CD1c-positive myeloid dendritic cell (primary cell): Measurements from ENCODE around the gene MAPK7.
A peak's percentile ranks its signal among the peaks of the same experiment; 100 is the strongest.

Source experiments
- DNase-seq: peaks from one replicate; pipeline ENCODE4 v3.0.0-alpha.2; 2016; ENCODE audit errors: extremely low spot score

Gene MAPK7

DNA sequence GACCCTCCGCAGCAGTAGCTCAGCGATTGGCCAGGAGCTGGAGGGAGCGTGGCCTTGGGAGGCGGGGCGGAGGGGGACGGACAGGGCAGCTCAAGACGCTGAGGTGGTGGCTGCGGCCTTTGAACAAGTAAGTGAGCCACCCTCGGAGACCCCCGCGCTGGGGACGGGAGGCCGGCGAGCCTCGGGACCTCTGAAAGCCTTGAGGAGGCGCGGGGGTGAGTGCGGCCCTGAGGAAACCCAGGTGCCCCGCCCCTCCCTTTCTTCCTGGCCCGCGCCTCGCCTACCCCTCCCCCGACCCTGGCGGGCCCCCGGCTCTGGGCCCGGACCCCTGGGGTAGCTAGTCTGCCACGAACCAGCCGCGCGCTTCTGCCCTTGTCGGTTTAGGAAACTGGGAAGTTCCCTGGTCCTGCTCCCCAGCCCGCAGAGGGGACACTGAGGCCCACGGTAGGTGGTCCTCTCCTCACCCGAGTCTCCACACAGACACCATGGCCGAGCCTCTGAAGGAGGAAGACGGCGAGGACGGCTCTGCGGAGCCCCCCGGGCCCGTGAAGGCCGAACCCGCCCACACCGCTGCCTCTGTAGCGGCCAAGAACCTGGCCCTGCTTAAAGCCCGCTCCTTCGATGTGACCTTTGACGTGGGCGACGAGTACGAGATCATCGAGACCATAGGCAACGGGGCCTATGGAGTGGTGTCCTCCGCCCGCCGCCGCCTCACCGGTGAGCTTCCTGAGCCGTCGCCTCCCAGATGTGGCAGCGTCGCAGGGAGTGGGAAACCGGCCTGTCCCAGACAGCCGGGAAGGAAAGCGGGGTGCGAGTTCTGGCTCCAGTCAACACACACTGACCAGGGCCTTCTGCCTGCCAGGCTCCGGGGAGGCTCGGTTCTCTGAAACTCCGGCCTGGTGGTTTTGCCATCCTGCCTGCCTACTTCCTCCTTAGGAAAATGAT is at the start of gene MAPK7:
Gene MAPK7 (plus strand): TSS at position 83 of the 945 bp plus-strand sequence. CDS start 403 bp downstream, at position 486.
- peak; percentile 48 for DNase-seq

DNA sequence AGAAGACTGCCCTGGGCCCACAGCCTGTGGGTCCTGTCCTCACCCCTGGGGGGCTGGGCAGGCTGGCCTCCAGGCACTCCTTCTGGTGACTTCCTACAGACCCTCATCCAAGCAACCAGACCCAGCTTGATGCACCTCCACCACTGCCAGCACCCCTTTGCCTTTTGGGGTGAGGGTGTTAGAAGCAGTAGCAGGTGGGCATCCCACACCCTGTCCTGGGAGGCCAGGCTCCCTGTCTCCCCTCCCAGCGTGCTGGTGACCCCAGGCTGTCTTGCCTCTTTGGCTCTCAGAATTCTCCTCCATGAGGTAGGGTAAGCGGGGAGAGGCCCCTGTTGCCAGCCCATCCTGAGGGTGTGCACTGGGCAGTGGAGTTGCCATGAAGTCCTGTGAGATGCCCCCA is 49.2 kb upstream of the MAPK7 start:
- DNase-seq: no peak

DNA sequence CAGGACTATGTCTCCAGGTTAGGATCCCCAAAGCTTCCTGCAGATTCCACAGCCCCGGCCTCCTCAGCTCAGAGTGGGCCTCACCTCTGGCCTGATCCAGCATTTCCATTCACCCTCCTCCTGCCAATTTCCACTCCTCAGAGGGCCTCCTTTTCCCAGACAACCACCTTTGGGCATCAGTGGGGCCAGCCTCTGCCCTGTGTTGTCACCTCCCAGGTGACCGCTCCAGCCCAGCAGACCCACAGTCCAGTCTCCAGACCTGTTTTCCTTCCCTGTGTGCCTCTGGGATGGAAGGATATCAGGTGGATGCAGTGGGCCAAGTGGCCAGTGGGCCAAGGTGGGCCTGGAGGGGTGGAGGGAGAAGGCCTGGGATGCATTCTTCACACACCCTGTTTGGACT is 48.5 kb upstream of the MAPK7 start:
- DNase-seq: no peak

DNA sequence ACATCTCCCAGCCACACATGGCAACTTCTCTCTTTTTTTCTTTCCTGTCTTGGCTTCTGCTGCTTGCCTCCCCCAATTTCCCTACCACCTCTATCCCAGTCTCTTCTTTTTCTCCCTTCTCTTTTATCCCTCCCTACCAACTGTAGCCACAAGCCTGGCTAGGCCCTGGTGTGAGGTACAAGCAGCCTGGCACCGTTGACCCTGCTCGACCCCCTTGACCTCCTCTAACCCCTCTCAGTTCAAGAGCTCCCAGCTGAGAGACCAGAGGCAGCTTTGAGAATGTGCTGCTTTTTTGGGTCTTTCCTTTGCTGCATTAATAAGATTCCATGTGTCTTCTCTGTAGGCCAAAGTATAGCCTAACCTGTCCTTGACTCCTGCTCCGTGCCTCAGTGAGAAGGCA is 48.0 kb upstream of the MAPK7 start:
- DNase-seq: no peak

DNA sequence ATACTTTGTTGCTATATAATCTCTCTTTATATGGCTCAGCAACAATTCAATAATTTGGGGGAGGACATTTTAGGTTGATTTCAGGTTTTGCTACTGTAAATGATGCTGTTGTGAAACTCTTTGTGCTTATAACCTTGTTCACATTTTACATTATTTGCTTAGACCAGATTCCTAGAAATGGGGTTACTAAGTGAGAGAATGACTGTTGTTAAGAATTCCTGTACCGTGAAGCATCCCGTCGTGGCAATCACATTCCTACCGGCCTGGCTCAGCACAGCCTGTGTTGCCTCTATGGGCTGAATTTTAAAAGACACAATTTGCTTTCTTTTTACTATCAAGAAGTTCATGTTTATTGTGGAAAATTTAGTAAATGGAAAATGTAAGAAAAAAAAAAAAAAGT is 47.2 kb upstream of the MAPK7 start:
- no peak for DNase-seq

DNA sequence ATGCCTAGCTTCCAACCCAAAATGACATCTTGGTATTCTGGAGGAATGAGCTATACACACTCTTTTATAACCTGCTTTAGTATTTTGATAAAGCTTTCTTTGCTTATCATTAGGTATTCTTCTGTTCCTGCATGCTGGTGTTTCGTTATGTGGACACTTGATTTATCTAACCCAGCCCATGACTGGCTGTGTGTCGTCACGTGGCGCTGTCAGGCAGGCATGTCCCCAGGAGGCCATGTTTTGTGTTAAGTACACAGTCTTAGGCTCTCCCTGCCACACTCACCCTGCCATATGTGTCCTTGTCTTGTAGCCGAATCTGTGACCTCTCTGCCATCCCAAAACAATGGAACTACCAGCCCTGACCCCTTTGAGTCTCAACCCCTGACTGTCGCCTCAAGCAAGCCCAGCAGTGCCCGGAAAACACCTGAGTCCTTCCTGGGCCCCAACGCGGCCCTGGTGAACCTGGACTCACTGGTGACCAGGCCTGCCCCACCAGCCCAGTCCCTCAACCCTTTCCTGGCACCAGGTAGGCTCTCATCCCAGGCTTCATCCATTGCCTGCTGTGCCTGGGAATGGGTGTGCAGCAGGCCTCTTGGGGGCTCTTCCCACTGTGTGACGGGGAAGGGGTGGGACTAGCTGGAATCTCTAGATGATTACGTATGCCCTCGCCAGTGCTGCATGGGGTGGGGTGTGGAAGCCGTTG is 46.6 kb upstream of the MAPK7 start:
- no peak for DNase-seq

DNA sequence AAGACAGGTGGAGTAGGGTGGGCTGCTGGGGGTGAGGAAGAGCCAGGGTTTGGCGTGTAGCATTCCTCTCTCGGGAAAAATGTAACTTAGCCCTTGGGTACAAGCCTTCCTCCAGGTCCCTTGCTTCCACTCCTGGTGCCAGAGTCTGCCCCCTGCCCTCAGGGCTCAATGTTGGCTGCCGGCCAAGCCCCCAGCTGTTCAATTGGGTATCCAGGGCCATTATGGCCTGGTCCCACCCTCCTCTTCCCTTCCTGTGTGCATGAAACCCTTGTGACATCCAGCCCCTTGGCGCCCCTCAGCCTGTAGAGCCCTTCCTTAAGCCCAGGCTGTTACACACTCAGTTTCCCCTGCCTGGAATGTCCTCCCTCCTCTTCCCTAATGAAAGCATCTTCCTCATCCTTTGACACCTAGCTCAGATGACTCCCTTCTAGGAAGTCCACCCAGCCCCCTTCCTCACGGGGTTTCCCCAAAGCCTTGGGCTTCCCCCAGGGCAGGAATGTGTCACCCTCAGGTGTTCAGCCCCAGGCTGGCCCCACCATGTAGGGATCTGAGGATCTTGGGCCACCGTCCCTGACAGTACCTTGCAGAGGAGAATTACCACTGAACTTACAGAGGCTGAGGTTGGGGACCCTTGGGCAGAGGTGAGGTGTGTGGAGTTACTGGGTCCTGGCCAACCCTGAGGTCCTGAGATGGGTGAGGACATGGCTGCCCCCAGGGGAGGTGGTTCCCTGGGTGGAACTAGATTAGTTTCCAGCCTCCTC is 45.7 kb upstream of the MAPK7 start:
- DNase-seq: no peak

DNA sequence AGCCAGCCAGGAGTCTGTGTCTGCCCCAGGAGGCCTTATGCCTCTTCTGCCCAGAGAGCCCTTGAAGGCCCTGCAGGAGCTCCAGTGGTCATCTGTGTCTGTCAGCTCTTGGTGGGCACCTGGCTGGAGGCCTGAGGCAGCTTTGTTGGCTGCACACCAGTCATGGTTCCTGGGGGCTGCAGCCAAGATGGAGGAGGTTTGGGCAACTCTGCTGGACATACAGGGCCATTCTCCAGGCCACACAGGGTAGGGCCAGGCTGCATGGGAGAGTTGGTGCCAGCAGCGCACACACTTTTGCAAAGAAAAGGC is 45.2 kb upstream of the MAPK7 start:
- no peak for DNase-seq

DNA sequence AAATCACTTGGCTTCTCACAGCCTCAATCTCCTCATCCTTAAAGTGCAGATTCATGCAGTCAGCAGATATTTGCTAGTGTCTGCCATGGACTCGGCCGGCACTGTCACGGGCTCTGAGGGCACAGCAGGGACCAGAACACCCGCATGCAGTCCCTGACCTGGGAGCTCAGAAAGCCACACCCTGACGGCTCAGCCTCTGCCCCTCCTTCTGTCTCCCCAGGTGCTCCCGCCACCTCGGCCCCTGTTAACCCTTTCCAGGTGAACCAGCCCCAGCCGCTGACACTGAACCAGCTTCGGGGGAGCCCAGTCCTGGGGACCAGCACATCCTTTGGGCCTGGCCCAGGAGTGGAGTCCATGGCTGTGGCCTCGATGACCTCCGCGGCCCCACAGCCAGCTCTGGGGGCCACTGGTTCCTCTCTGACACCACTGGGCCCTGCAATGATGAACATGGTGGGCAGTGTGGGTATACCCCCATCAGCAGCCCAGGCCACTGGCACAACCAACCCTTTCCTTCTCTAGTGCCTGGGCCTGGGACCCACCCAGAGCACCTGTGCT is 44.5 kb upstream of the MAPK7 start:
- DNase-seq: no peak

DNA sequence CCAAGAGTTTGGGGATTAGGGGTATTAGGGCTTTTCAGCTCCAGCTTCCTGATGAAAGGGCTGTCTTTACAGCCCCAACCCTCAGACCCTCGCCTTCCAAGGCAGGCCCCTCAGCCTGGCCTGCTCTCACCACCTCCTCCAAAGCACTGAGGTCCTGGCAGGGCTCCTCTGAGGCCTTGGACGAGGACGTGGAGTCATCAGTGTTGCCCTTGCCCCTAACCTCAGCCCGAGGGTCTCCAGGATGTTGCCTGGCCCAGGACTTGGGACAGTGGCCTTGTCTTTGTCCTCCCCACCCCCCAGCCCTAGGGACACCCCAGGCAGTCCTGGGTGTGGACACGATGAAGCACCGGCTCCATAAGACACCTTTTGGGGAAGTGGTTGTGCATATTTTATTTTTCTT is 44.0 kb upstream of the MAPK7 start:
- no peak for DNase-seq

DNA sequence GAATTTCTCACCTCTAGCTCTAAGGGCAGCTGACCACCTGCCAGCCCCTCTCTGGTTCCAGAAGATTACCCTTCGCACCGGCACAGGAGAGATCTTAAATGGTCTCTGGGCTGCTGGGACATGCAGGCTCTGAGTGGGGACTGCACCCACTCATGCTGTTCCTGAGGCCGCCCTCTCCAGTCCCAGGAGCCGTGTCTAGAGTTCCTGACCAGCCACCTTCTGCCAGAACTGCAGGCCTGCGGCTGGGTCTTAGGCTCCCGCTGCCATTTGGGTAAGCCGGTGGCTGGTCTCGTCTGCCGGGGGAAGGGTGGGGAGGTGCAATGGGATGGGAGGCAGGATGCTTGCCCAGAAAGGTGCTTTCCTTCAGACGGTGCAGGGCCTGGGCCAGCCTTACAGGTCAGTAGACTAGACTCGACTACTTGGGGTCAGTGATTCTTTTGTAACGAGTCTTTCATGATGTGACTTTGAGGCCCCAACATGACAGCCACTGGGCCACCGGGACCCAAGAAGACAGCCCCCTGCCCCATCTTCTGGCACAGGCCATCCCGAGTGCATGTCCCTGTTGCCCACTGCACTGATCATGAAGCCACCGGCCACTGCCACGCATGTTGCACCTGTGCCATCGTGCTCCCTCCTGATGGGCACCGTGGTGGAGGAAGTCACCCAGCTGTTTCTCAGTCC is 42.2 kb upstream of the MAPK7 start:
- no peak for DNase-seq

DNA sequence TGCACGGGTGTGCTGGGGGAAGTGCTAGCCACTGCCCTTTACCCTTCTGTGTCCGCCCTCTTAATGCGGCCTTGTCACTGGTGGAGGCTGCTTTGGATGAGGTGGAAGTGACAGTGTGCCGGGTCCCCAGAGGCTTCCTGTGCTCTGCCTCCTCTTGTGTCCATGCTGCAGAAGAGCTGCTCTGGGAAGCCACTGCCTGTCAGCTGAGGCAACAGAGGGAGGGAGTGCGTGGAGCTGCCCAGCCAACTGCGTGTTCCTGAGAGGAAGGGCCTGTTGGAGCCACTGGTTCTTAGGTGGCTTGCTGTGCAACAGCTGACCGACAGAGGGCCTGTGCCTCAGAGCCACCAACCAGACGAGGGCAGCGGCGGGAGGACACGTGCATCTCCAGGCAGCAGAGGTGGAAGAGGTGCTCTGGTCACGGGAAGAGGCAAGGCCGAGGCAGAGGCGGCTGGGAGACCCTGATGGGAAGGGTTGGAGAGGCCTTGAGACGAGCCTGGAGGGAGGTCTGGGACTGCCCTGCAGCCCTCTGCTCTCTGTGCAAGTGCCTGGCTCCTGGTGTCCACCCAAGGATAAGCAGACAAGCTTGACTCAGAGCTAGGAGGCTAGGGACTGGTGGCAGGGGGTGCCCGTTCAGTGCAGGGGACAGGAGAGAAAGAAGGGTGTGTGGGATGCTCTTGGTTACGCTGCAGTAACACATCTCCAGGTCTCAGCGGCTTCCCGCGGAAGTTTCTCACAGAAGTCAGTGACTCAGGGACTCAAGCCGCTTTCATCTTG is 41.2 kb upstream of the MAPK7 start:
- no peak for DNase-seq

DNA sequence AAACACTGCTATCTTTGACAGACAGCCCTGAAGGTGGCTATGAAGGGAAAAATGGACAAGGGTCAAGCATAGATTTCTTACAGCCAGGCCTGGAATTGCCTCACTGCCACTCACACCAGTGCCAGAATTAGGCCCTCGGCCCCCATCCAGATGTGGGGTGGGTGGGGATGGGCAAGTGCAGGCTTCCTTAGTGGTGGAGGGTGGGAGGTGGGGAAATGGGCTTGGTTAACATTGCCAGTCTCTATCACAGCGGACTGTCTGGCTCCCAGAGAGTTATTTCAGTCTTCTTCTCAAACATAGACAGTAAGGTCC is 40.6 kb upstream of the MAPK7 start:
- DNase-seq: no peak

DNA sequence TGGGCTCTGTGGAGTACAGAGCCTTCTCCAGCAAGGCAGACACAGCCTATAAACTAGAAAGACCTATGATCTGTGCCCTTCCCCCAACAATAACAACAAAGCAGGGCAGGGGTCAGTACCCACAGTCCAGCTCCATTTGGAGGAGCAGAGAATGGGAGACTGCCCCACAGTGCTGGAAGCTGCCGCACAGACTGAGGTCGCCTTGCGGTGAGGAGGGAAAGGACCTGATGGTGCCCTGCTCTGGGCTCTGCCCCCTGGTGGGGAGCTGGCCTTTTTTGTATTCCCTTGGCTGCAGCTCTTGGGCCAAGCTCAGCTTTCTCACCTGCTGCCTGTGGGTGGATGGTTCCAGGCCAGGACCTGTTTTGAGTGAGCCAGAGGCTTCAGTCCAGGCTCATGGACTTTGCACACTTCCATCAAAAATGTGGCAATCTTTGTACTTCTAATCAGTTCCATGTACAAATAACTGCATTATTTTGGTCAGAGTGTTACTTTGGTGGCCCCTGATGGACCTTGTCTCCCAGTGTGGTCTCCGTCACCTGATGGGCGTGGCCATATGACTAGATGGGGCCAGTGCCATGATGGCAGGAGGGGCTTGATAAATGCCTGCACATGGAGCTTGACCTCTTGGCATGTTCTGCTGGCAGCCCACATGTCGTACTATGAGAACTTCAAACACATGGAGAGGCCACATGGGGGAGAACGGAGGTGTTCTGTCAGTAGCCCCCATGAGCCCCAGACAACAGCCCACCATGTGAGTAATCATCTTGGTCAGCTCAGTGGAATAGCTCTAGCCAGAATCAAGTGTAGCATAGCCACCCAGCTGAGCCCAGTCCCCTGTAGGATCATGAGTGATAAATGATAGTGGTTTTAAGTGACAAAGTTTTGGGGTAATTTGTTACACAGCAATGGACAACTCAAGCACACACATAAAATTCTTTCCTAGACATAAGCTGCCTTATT is 40.0 kb upstream of the MAPK7 start:
- peak; percentile 80 for DNase-seq

DNA sequence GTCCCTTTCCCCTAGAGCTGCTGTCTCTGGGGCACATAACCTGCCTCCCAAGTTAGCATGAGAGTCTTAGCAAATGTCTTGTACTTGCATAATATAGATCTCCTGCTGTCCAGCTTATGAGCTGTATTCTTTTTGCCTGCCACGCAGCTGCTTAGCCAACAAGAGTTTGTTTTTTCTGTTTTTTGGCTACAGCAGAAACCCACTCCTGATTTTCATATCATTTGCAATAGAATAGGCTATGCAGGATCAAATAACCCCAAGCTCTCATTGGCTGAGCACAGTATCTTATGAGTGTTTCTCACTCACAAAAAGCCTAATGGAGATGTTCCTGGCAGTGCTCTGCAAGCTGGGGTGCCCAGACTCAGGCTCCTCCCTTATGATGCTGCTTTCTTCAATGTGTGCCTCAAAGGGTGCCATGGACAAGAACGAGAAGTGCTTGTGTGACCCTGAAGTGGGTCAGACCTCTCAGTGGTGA is 38.9 kb upstream of the MAPK7 start:
- DNase-seq: no peak

DNA sequence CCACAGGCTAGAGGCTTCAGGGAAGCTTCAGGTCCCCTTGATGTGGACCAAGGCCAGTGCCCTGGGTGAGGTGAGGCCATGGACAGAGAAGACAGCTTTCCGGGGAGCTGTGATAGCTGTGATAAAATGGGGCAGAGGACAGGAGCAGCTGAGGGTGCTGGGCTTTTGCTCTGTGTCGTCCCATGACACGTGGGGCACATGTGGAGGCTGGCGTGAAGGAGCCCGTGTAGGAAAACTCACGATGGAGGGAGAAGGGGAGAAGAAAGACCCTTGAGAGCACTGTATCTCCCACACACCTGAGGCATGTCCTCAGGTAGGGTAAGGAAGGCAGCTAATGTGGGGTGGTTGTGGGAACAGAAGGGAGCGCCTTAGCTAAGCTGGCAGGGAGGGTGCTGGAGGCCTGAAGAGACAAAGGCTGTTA is 37.1 kb upstream of the MAPK7 start:
- no peak for DNase-seq

DNA sequence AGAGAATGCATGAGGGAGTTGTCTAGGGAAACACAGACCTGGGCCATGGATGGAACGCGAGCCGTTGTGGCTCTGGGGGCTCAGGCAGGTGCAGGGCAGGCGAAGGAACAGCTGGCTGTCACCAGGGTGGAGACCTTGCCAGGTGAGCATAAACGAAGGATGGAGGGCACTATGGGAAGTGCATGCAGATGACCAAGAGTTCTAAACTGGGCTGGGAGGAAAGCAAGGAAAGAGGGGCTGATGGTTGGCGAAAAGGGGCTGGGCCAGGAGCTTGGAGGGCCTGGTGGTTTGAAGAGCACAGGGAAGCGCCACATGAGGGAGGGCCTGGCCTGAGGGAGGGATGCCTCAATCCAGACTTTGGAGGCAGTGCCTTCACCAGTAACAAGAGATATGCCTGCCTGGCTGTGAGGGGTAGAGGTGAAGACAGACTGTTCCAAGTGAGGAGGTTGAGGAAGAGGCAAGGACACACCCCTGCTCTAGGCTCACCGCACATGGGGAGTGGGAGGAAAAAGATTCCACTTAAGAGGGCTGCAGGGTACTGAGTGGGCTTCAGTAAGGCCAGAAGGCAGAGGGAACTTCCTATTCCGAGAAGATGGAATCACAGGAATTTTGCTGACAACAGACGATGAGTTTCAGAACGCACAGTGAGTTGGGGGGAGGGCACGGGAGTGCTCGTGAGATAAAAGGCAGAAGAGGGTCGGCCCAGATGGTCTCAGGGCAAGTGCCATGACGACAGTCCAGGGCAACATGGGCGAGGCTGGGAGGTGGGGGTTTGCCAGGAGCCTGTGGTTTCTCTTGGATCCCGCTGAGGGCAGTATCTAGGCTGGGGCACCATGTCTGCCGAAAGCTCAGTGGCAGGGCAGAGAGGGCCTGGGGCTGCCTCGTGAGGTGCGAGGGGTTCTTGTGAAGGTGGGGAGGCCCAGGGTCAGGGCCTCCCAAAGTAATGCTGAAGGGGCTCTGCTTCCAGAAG is 36.4 kb upstream of the MAPK7 start:
- DNase-seq: no peak

DNA sequence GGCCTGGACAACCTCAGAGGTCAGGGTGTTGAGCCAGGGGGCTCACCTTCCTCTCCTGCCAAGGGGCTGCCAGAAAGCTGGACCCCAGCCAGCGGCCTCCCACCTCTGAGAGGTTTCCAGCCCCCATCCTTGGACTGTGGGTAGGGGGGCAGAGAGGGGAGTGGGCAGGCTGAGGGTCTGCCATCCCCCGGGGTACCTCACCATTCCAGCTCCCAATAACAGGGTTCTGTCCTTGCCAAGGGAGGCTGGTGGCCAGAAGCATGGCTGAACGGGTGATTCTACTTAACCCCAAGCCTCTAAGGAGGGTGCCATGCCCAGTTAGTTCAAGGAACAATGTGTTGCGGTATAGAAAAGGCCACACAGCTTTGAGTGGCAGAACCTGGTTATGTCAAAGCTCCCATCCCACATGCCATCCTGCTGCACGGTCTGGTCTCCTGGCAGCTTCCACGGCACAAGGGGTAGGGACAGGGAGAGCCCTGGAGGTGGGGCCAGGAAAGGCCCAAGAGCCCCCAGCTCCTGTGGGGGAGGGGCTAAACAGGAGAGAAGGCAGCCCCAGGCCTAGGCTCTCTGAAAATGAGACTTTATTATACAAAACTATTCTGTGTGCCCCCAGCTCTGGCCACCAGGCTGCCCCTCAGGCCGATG is 35.6 kb upstream of the MAPK7 start:
- no peak for DNase-seq
